Measurements from ENCODE around the gene PSMC3IP.
A peak's percentile ranks its signal among the peaks of the same experiment; 100 is the strongest.
"Not testable (repeated sequence)": the region's sequence is repeated elsewhere in the genome, so short reads cannot be mapped to it uniquely, and the experiment has no call there.

Gene PSMC3IP

GRCh38 chr17:42541041-42541833, 36.3 kb downstream of the PSMC3IP start:
- peak in 1 of 3 donors; percentile 32 for DNase-seq (ENCODE audit: low read depth in 2 of 3, low spot score in 1 of 3)

- not testable (repeated sequence) for DNase-seq (ENCODE audit: low read depth in 2 of 3, low spot score in 1 of 3)
Measured at GRCh38 chr17:42540558-42540957, 37.0 kb downstream of the PSMC3IP start.

GRCh38 chr17:42538482-42538881, 39.0 kb downstream of the PSMC3IP start:
- no peak for DNase-seq (ENCODE audit: low read depth in 2 of 3, low spot score in 1 of 3)

- DNase-seq (ENCODE audit: low read depth in 2 of 3, low spot score in 1 of 3): no peak
Measured at GRCh38 chr17:42537826-42538451, 39.6 kb downstream of the PSMC3IP start.

GRCh38 chr17:42537156-42537805, 40.2 kb downstream of the PSMC3IP start:
- DNase-seq (ENCODE audit: low read depth in 2 of 3, low spot score in 1 of 3): no peak

- DNase-seq (ENCODE audit: low read depth in 2 of 3, low spot score in 1 of 3): peak; percentile 45 to 71 (median 59)
Measured at GRCh38 chr17:42536372-42537155, 41.0 kb downstream of the PSMC3IP start.

GRCh38 chr17:42536048-42536371, 41.5 kb downstream of the PSMC3IP start, which contains the start of gene NAGLU:
TSS of gene NAGLU (plus strand) at chr17:42536241. CDS start at chr17:42536273, 32 bp downstream.
- peak; percentile 75 to 84 (median 80) for DNase-seq (ENCODE audit: low read depth in 2 of 3, low spot score in 1 of 3)

- no peak for DNase-seq (ENCODE audit: low read depth in 2 of 3, low spot score in 1 of 3)
Measured at GRCh38 chr17:42535155-42536047, 42.1 kb downstream of the PSMC3IP start.

GRCh38 chr17:42531455-42532354, 45.8 kb downstream of the PSMC3IP start:
- DNase-seq (ENCODE audit: low read depth in 2 of 3, low spot score in 1 of 3): peak in 1 of 3 donors; percentile 42

GRCh38 chr17:42530952-42531454, 46.5 kb downstream of the PSMC3IP start:
- no peak for DNase-seq (ENCODE audit: low read depth in 2 of 3, low spot score in 1 of 3)

GRCh38 chr17:42529061-42529460, 48.5 kb downstream of the PSMC3IP start:
- no peak for DNase-seq (ENCODE audit: low read depth in 2 of 3, low spot score in 1 of 3)

GRCh38 chr17:42527932-42528331, 49.6 kb downstream of the PSMC3IP start:
- DNase-seq (ENCODE audit: low read depth in 2 of 3, low spot score in 1 of 3): no peak

- DNase-seq (ENCODE audit: low read depth in 2 of 3, low spot score in 1 of 3): no peak
Measured at GRCh38 chr17:42526031-42526444, 51.5 kb downstream of the PSMC3IP start.

- DNase-seq (ENCODE audit: low read depth in 2 of 3, low spot score in 1 of 3): no peak
Measured at GRCh38 chr17:42525221-42525620, 52.3 kb downstream of the PSMC3IP start.

- no peak for DNase-seq (ENCODE audit: low read depth in 2 of 3, low spot score in 1 of 3)
Measured at GRCh38 chr17:42522798-42523278, 54.7 kb downstream of the PSMC3IP start.

Measured in stimulated activated CD4-positive, alpha-beta T cell treated with anti-CD3 and anti-CD28 coated beads, Interleukin-12 subunit alpha, Interleukin-12 subunit beta, amount 100 ng/mL, for 48 hours (primary cell).